ENCODE results near the gene SNRPD3.

The SNRPD3 gene

GRCh38 chr22:24583221-24584165 lies 27.7 kb downstream of the SNRPD3 start:
- Histone ChIP-seq H4K20me1 (ENCODE audit: insufficient read depth) (no peaks in the 10 kb centered on the region), H3K4me1 (ENCODE audit: low read depth, poor library complexity, severe bottlenecking) (peaks cover 11% of the 10 kb centered on the region), H3K9ac (no peak overlapping the region), H3K79me2 (ENCODE audit: insufficient read depth, low read depth) (no peaks in the 10 kb centered on the region), H3K36me3 (ENCODE audit: insufficient read depth) (no peaks in the 10 kb centered on the region), H3K27ac (no peak overlapping the region), H3K27me3 (ENCODE audit: insufficient read depth, low read depth) (no peaks in the 10 kb centered on the region), H2AFZ (ENCODE audit: low read depth) (no peak overlapping the region), H3K4me3 (IDR thresholded peaks at IDR 0.05; ENCODE audit: insufficient read depth, low read depth, low read length) (no peak overlapping the region), H3K4me2 (peak overlapping the region; percentile 60; the same call in 1 of the 2 replicates)
- TF ChIP-seq, protein P1, sequence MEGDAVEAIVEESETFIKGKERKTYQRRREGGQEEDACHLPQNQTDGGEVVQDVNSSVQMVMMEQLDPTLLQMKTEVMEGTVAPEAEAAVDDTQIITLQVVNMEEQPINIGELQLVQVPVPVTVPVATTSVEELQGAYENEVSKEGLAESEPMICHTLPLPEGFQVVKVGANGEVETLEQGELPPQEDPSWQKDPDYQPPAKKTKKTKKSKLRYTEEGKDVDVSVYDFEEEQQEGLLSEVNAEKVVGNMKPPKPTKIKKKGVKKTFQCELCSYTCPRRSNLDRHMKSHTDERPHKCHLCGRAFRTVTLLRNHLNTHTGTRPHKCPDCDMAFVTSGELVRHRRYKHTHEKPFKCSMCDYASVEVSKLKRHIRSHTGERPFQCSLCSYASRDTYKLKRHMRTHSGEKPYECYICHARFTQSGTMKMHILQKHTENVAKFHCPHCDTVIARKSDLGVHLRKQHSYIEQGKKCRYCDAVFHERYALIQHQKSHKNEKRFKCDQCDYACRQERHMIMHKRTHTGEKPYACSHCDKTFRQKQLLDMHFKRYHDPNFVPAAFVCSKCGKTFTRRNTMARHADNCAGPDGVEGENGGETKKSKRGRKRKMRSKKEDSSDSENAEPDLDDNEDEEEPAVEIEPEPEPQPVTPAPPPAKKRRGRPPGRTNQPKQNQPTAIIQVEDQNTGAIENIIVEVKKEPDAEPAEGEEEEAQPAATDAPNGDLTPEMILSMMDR (conservative IDR thresholded peaks at IDR 0.05; ENCODE audit: low read depth, low read length) = no peak

GRCh38 chr22:24584166-24584790 lies 28.5 kb downstream of the SNRPD3 start:
- peak overlapping the region; percentile 60; the same call in 1 of the 2 replicates for H3K4me2 ChIP-seq
- H3K27me3 ChIP-seq (ENCODE audit: insufficient read depth, low read depth) = no peaks in the 10 kb centered on the region
- no peak overlapping the region for H3K9ac ChIP-seq
- no peaks in the 10 kb centered on the region for H4K20me1 ChIP-seq (ENCODE audit: insufficient read depth)
- no peaks in the 10 kb centered on the region for H3K79me2 ChIP-seq (ENCODE audit: insufficient read depth, low read depth)
- H2AFZ ChIP-seq (ENCODE audit: low read depth) = no peak overlapping the region
- no peaks in the 10 kb centered on the region for H3K36me3 ChIP-seq (ENCODE audit: insufficient read depth)
- H3K27ac ChIP-seq = no peak overlapping the region
- peaks cover 15% of the 10 kb centered on the region for H3K4me1 ChIP-seq (ENCODE audit: low read depth, poor library complexity, severe bottlenecking)
- TF ChIP-seq, protein P1 (conservative IDR thresholded peaks at IDR 0.05; ENCODE audit: low read depth, low read length) = no peak
- no peak overlapping the region for H3K4me3 ChIP-seq (IDR thresholded peaks at IDR 0.05; ENCODE audit: insufficient read depth, low read depth, low read length)

DNA sequence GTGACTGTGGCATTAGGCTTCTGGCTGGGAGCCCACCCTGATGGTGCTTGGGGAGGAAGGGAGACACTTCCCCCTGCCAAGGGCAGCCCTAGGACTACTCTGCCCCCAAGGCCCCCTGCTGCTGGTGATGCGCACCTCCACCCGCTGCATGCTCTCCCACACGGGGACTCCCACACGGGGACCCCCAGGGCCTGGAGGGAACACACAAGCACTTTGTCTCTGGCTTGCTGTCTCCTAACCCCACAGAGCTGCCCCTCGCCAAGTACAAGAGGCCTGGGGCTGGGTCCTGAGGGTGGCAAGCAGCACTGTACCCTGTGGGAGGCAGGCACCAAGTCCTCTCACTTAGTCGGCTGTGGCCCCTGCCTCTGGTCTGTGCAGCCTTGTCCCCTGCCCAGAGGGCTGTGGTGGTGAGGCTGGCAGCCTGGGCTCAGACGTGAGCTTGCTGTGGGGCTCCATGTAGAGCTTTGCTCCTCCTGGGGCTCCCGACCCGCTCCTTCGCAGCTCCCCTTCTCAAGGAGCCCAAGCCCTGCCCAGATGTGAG lies 29.1 kb downstream of the SNRPD3 start:
- TF ChIP-seq, protein P1 (conservative IDR thresholded peaks at IDR 0.05; ENCODE audit: low read depth, low read length) = no peak
- H3K79me2 ChIP-seq (ENCODE audit: insufficient read depth, low read depth) = no peaks in the 10 kb centered on the region
- no peaks in the 10 kb centered on the region for H4K20me1 ChIP-seq (ENCODE audit: insufficient read depth)
- H3K27me3 ChIP-seq (ENCODE audit: insufficient read depth, low read depth) = no peaks in the 10 kb centered on the region
- no peak overlapping the region for H3K27ac ChIP-seq
- no peak overlapping the region for H3K4me2 ChIP-seq
- H3K9ac ChIP-seq = no peak overlapping the region
- H3K36me3 ChIP-seq (ENCODE audit: insufficient read depth) = no peaks in the 10 kb centered on the region
- H3K4me3 ChIP-seq (IDR thresholded peaks at IDR 0.05; ENCODE audit: insufficient read depth, low read depth, low read length) = no peak overlapping the region
- H2AFZ ChIP-seq (ENCODE audit: low read depth) = no peak overlapping the region
- H3K4me1 ChIP-seq (ENCODE audit: low read depth, poor library complexity, severe bottlenecking) = peaks cover 15% of the 10 kb centered on the region

DNA sequence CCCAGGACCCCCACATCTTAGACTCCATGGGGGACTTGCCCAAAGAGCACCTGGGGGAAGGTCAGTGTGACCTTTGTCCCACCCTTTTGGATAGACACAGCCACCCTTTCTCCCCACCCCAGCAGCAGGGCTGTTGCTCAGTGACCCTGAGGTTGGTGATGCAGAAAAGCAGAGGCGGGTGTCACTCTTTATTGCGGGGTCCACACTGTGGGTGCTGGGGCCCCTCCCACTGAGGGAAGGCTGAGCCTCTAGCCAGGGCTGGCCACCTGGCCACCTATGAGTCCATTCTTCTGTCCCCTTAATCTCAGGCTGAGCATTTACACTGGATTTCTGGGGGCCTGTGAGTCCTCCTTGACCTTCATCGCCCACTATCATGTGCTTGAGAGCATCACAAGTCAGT lies 29.7 kb downstream of the SNRPD3 start:
- no peaks in the 10 kb centered on the region for H3K27me3 ChIP-seq (ENCODE audit: insufficient read depth, low read depth)
- no peaks in the 10 kb centered on the region for H3K36me3 ChIP-seq (ENCODE audit: insufficient read depth)
- no peak overlapping the region for H3K4me3 ChIP-seq (IDR thresholded peaks at IDR 0.05; ENCODE audit: insufficient read depth, low read depth, low read length)
- H3K4me1 ChIP-seq (ENCODE audit: low read depth, poor library complexity, severe bottlenecking) = peaks cover 15% of the 10 kb centered on the region
- no peak overlapping the region for H3K9ac ChIP-seq
- H3K4me2 ChIP-seq = no peak overlapping the region
- H3K27ac ChIP-seq = no peak overlapping the region
- no peak overlapping the region for H2AFZ ChIP-seq (ENCODE audit: low read depth)
- no peaks in the 10 kb centered on the region for H3K79me2 ChIP-seq (ENCODE audit: insufficient read depth, low read depth)
- TF ChIP-seq, protein P1 (conservative IDR thresholded peaks at IDR 0.05; ENCODE audit: low read depth, low read length) = no peak
- H4K20me1 ChIP-seq (ENCODE audit: insufficient read depth) = no peaks in the 10 kb centered on the region

Measured in KMS-11 (cell line).